B cell (primary cell): ENCODE measurements around the gene SPPL2B. TPM values are rescaled to one million over a fixed set of nuclear protein-coding genes. Genes with fewer than 3 reads are reported as not detected.

ENCODE experiments used
- ATAC-seq: fragments of 200-7000 bp; cut with Tn5 transposase; one replicate; pipeline ENCODE4 v1.10.0; 2021; ENCODE audit warnings: low read depth, mild to moderate bottlenecking, moderate number of reproducible peaks, moderate library complexity
- CTCF ChIA-PET: fragments of 350-600 bp; sonication (Branson Sonifier 250); formaldehyde crosslinking; loops from one replicate; lab custom pipeline; 2021; ENCODE audit warnings: antibody characterized with exemption, inconsistent platforms; lab: Charles Lee
- POLR2A ChIA-PET: fragments of 350-600 bp; sonication (Branson Sonifier 250); formaldehyde crosslinking; loops from one replicate; lab custom pipeline; 2021; ENCODE audit warnings: antibody characterized with exemption; lab: Charles Lee
- DNase-seq: peaks from one replicate; pipeline ENCODE4 v3.0.0; 2013
- H2AFZ ChIP-seq: 2 replicates; pipeline ENCODE4 v1.6.1; 2012; ENCODE audit warnings: mild to moderate bottlenecking, low read depth, low read length; ENCODE audit not compliant: insufficient read depth, poor library complexity, severe bottlenecking
- H3K27ac ChIP-seq, 2 donors: 1 replicate in 1 of 2; 2 replicates in 1 of 2; pipeline ENCODE4 v1.5.1; 2012 to 2013; ENCODE audit warnings: low read length in 2 of 2, mild to moderate bottlenecking in 2 of 2, moderate library complexity in 1 of 2
- H3K27me3 ChIP-seq, 4 experiments: fragments of 200-600 bp in 1 of 4; sonication (generic) in 1 of 4; replicated peaks in 1 of 4; 1 replicate in 2 of 4; 2 replicates in 2 of 4; pipeline versions ENCODE4 v1.6.1 to v1.7.0; 2013 to 2016; ENCODE audit warnings: low read length in 3 of 4, mild to moderate bottlenecking in 2 of 4, mixed read lengths in 1 of 4, moderate library complexity in 1 of 4; ENCODE audit not compliant: insufficient read depth in 4 of 4, control insufficient read depth in 3 of 4; ENCODE audit errors: control extremely low read depth in 1 of 4
- H3K36me3 ChIP-seq, 2 experiments: replicated peaks in 1 of 2; 1 replicate in 1 of 2; 2 replicates in 1 of 2; pipeline versions ENCODE4 v1.6.1 to v1.7.1; 2013; ENCODE audit warnings: low read length in 1 of 2; ENCODE audit not compliant: insufficient read depth in 2 of 2, control insufficient read depth in 1 of 2; ENCODE audit errors: control extremely low read depth in 1 of 2, extremely low read depth in 1 of 2
- H3K4me1 ChIP-seq, 2 donors: fragments of 200-600 bp in 1 of 2; sonication (generic) in 1 of 2; 1 replicate in 1 of 2; 2 replicates in 1 of 2; pipeline versions ENCODE4 v1.5.1 to v1.6.1; 2013 to 2017; ENCODE audit warnings: low read length in 2 of 2; ENCODE audit not compliant: control insufficient read depth in 2 of 2, insufficient read depth in 2 of 2
- H3K4me2 ChIP-seq: replicated peaks from 2 replicates; pipeline ENCODE3; 2012; ENCODE audit warnings: mild to moderate bottlenecking, low read depth, low read length; ENCODE audit not compliant: poor library complexity, severe bottlenecking
- H3K4me3 ChIP-seq, 5 experiments: fragments of 200-600 bp in 1 of 5; sonication (generic) in 1 of 5; 1 replicate in 3 of 5; 2 replicates in 2 of 5; pipeline versions ENCODE4 v1.5.1 to v1.7.0; 2011 to 2016; ENCODE audit warnings: low read length in 4 of 5, mild to moderate bottlenecking in 4 of 5, low read depth in 2 of 5, control low read depth in 1 of 5, moderate library complexity in 1 of 5; ENCODE audit not compliant: insufficient read depth in 1 of 5; ENCODE audit errors: control extremely low read depth in 1 of 5, extremely low read depth in 1 of 5
- H3K79me2 ChIP-seq: fragments of 200-600 bp; sonication (generic); one replicate; pipeline ENCODE4 v1.6.0; 2016; ENCODE audit warnings: low read length; ENCODE audit not compliant: control insufficient read depth, insufficient read depth
- H3K9ac ChIP-seq: fragments of 200-600 bp; sonication (generic); 2 replicates; pipeline ENCODE4 v1.6.1; 2017; ENCODE audit warnings: mild to moderate bottlenecking, low read length, moderate library complexity
- H3K9me3 ChIP-seq, 3 donors: one replicate each; pipeline versions ENCODE4 v1.6.1 to v1.7.1; 2013; ENCODE audit warnings: low read length in 2 of 3; ENCODE audit not compliant: control insufficient read depth in 2 of 3, insufficient read depth in 1 of 3; ENCODE audit errors: control extremely low read depth in 1 of 3
- H4K20me1 ChIP-seq: 2 replicates; pipeline ENCODE4 v1.6.0; 2012; ENCODE audit warnings: mild to moderate bottlenecking, low read length; ENCODE audit not compliant: insufficient read depth, control insufficient read depth, poor library complexity, severe bottlenecking
- H3K27ac Mint-ChIP-seq: one replicate; pipeline ENCODE4 v1.8.0; 2021; ENCODE audit warnings: mixed read lengths
- H3K27me3 Mint-ChIP-seq: one replicate; pipeline ENCODE4 v1.8.0; 2021; ENCODE audit warnings: mixed read lengths
- H3K4me1 Mint-ChIP-seq: one replicate; pipeline ENCODE4 v1.8.0; 2021; ENCODE audit warnings: mixed read lengths
- H3K4me3 Mint-ChIP-seq: one replicate; pipeline ENCODE4 v1.8.0; 2021; ENCODE audit warnings: mixed read lengths
- H3K9me3 Mint-ChIP-seq: one replicate; pipeline ENCODE4 v1.8.0; 2022; ENCODE audit warnings: mixed read lengths; ENCODE audit not compliant: insufficient read depth
- EZH2 ChIP-seq: IDR thresholded peaks from 2 replicates; pipeline ENCODE4 v1.6.1; 2012; ENCODE audit warnings: borderline replicate concordance, low read depth, mild to moderate bottlenecking, moderate library complexity, low read length; ENCODE audit not compliant: insufficient read depth, poor library complexity, severe bottlenecking
- WGBS: methylation state at CpG from one replicate; pipeline ENCODE4 v1.1.5; 2013; ENCODE audit warnings: missing lambda C conversion rate; ENCODE audit not compliant: insufficient coverage; 5-methylcytosine and 5-hydroxymethylcytosine counted together
- intact Hi-C: fragments of 100-400 bp; cut with micrococcal nuclease; formaldehyde crosslinking; loops from one replicate; pipeline ENCODE4 v1.10.0; 2022
- polyA plus RNA-seq: library from polyadenylated mRNA; depleted of rRNA; stranded (reverse); fragments of >200 nt; gene quantifications from 2 replicates; pipeline ENCODE4 v1.2.3, GENCODE V29; 2012
- total RNA-seq, 2 donors: library from RNA; stranded (reverse); fragments of 120-200 nt in 1 of 2; gene quantifications; 1 replicate in 1 of 2; 2 replicates in 1 of 2; pipeline versions ENCODE4 v1.2.3 to v1.2.4, GENCODE V29; 2013 to 2022
- TF ChIP-seq, protein P1 (sequence below): fragments of 200-600 bp; IDR thresholded peaks from one replicate; pipeline ENCODE4 v1.8.0; 2022; ENCODE audit warnings: antibody characterized with exemption, mild to moderate bottlenecking

Gene SPPL2B
- total and polyA plus RNA-seq, 2 donors (not counting 1 experiment from before 2014, with no cell fraction given): 415 to 479 TPM

- H3K4me3 Mint-ChIP-seq: peak overlapping the region; percentile 58
- H3K79me2 ChIP-seq: peaks cover 27% of the 10 kb centered on the region
- peak overlapping the region; percentile 88 for H3K4me2 ChIP-seq
- intact Hi-C loops: no loop called here
- POLR2A ChIA-PET: interaction anchor here (0.6 to 1.4 kb wide), 3 partner anchors 12 to 419 kb away, joined by 3 to 4 read pairs (median 3); no protein-coding TSS in a partner anchor
- TF ChIP-seq, protein P1, sequence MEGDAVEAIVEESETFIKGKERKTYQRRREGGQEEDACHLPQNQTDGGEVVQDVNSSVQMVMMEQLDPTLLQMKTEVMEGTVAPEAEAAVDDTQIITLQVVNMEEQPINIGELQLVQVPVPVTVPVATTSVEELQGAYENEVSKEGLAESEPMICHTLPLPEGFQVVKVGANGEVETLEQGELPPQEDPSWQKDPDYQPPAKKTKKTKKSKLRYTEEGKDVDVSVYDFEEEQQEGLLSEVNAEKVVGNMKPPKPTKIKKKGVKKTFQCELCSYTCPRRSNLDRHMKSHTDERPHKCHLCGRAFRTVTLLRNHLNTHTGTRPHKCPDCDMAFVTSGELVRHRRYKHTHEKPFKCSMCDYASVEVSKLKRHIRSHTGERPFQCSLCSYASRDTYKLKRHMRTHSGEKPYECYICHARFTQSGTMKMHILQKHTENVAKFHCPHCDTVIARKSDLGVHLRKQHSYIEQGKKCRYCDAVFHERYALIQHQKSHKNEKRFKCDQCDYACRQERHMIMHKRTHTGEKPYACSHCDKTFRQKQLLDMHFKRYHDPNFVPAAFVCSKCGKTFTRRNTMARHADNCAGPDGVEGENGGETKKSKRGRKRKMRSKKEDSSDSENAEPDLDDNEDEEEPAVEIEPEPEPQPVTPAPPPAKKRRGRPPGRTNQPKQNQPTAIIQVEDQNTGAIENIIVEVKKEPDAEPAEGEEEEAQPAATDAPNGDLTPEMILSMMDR: no peak
- TF ChIP-seq EZH2: no peak
- H3K9me3 ChIP-seq: no peaks in the 10 kb centered on the region
- H3K27me3 Mint-ChIP-seq: no peaks in the 10 kb centered on the region
- no peak overlapping the region for H3K9ac ChIP-seq
- no peaks in the 10 kb centered on the region for H3K9me3 Mint-ChIP-seq
- H3K4me1 ChIP-seq: peaks cover 22 to 39% of the 10 kb centered on the region in 2 donors
- CTCF ChIA-PET: interaction anchor here (1.2 to 1.6 kb wide), 3 partner anchors 25 to 109 kb away, joined by 3 to 5 read pairs (median 4); no protein-coding TSS in a partner anchor
- H3K36me3 ChIP-seq: no peaks in the 10 kb centered on the region
- peak overlapping the region; percentile 63 for H3K27ac Mint-ChIP-seq
- no peak overlapping the region for H2AFZ ChIP-seq
- peaks cover 29% of the 10 kb centered on the region for H3K4me1 Mint-ChIP-seq
- H4K20me1 ChIP-seq: no peaks in the 10 kb centered on the region
- no peak overlapping the region for H3K27ac ChIP-seq
- no peaks in the 10 kb centered on the region for H3K27me3 ChIP-seq
- no peak for ATAC-seq
- no peak overlapping the region for H3K4me3 ChIP-seq
- no peak for DNase-seq
- 88% methylated on average over 9 of the region's 11 CpGs for WGBS
Measured at GRCh38 chr19:2282862-2283237, 45.6 kb upstream of the SPPL2B start.

GRCh38 chr19:2283835-2284507, 44.5 kb upstream of the SPPL2B start:
- CTCF ChIA-PET: interaction anchor here (0.6 to 1.6 kb wide), 5 partner anchors 13 to 102 kb away, joined by 3 to 5 read pairs (median 3); no protein-coding TSS in a partner anchor
- H3K4me3 Mint-ChIP-seq: no peak overlapping the region

More at GRCh38 chr19:2283835-2284507, 44.5 kb upstream of the SPPL2B start:
- Histone ChIP-seq H3K9ac (no peak overlapping the region), H3K27me3 (no peaks in the 10 kb centered on the region), H4K20me1 (no peaks in the 10 kb centered on the region), H3K9me3 (no peaks in the 10 kb centered on the region), H3K4me1 (peaks cover 33 to 50% of the 10 kb centered on the region in 2 donors), H3K27ac (no peak overlapping the region), H3K36me3 (no peaks in the 10 kb centered on the region), H3K4me3 (no peak overlapping the region), H3K4me2 (no peak overlapping the region), H2AFZ (no peak overlapping the region), H3K79me2 (peaks cover 22% of the 10 kb centered on the region)
- Mint-ChIP-seq H3K27ac (no peak overlapping the region), H3K9me3 (no peaks in the 10 kb centered on the region), H3K27me3 (no peaks in the 10 kb centered on the region), H3K4me1 (peaks cover 36% of the 10 kb centered on the region)
- no peak for DNase-seq
- WGBS: 100% methylated on average over 1 of the region's 8 CpGs
- POLR2A ChIA-PET: interaction anchor here (0.6 to 1.0 kb wide), 2 partner anchors 12 to 26 kb away, joined by 3 to 7 read pairs; no protein-coding TSS in a partner anchor
- no peak for TF ChIP-seq EZH2
- intact Hi-C loops: no loop called here
- no peak for ATAC-seq
